HEK293 (cell line): ENCODE measurements around the gene TIMM13.

Experiments
- CTCF ChIA-PET: fragments of 350-600 bp; formaldehyde crosslinking; extraction: SDS; loops from one replicate; lab custom pipeline; 2021; ENCODE audit warnings: antibody characterized with exemption; lab: Yijun Ruan, JAX
- POLR2A ChIA-PET: fragments of 300-600 bp; formaldehyde crosslinking; extraction: SDS; loops from one replicate; lab custom pipeline; 2020; ENCODE audit warnings: antibody characterized with exemption, inconsistent platforms; lab: Yijun Ruan, JAX
- H3K27ac ChIP-seq: fragments of 200-500 bp; sonication (Bioruptor generic); 2 replicates; pipeline ENCODE4 v1.5.1; 2014; ENCODE audit warnings: low read depth, low read length, control low read depth, inconsistent platforms; ENCODE audit errors: extremely low read depth
- H3K36me3 ChIP-seq, 2 experiments: fragments of 200-500 bp in 1 of 2; sonication (Bioruptor generic) in 1 of 2; 1 replicate in 1 of 2; 2 replicates in 1 of 2; pipeline ENCODE4 v1.5.1; 2014 to 2017; ENCODE audit warnings: inconsistent platforms in 2 of 2, low read length in 2 of 2; ENCODE audit not compliant: control insufficient read depth in 2 of 2, insufficient read depth in 1 of 2
- H3K4me1 ChIP-seq: fragments of 200-500 bp; sonication (Bioruptor generic); 2 replicates; pipeline ENCODE4 v1.5.1; 2014; ENCODE audit warnings: mild to moderate bottlenecking, low read length, inconsistent platforms; ENCODE audit not compliant: control insufficient read depth, insufficient read depth
- H3K4me3 ChIP-seq: 2 replicates; pipeline ENCODE4 v1.5.1; 2011; ENCODE audit warnings: low read depth, mild to moderate bottlenecking, control low read depth, low read length, moderate library complexity
- H3K9me3 ChIP-seq: fragments of 200-500 bp; sonication (Bioruptor generic); 2 replicates; pipeline ENCODE4 v1.5.1; 2014; ENCODE audit warnings: low read depth, low read length, inconsistent platforms; ENCODE audit not compliant: control insufficient read depth, insufficient read depth
- EGR2 ChIP-seq: fragments of 450-650 bp; formaldehyde crosslinking; IDR thresholded peaks from 2 replicates; pipeline ENCODE4 v1.5.1; 2016; ENCODE audit warnings: low read depth, missing biosample characterization, missing genetic modification characterization
- GLI4 ChIP-seq: fragments of 450-650 bp; formaldehyde crosslinking; IDR thresholded peaks from 2 replicates; pipeline ENCODE4 v1.5.1; 2016; ENCODE audit warnings: missing biosample characterization, missing genetic modification characterization
- GLIS2 ChIP-seq: fragments of 450-650 bp; formaldehyde crosslinking; IDR thresholded peaks from 2 replicates; pipeline ENCODE4 v1.5.1; 2016; ENCODE audit warnings: missing biosample characterization, missing genetic modification characterization
- HIC1 ChIP-seq: fragments of 450-650 bp; formaldehyde crosslinking; IDR thresholded peaks from 2 replicates; pipeline ENCODE4 v1.5.1; 2016; ENCODE audit warnings: missing biosample characterization, missing genetic modification characterization
- OVOL3 ChIP-seq: fragments of 450-650 bp; formaldehyde crosslinking; IDR thresholded peaks from 2 replicates; pipeline ENCODE4 v1.5.1; 2016; ENCODE audit warnings: missing biosample characterization, missing genetic modification characterization
- REPIN1 ChIP-seq: fragments of 450-650 bp; formaldehyde crosslinking; IDR thresholded peaks from 2 replicates; pipeline ENCODE4 v1.5.1; 2017; ENCODE audit warnings: missing biosample characterization, missing genetic modification characterization, low read depth
- TRIM28 ChIP-seq: IDR thresholded peaks from 2 replicates; pipeline ENCODE4 v1.6.1; 2011; ENCODE audit warnings: low read length, control low read depth, borderline replicate concordance
- YY2 ChIP-seq: fragments of 450-650 bp; formaldehyde crosslinking; IDR thresholded peaks from 2 replicates; pipeline ENCODE4 v1.5.1; 2016; ENCODE audit warnings: missing biosample characterization, missing genetic modification characterization
- ZBTB6 ChIP-seq: fragments of 450-650 bp; formaldehyde crosslinking; IDR thresholded peaks from 2 replicates; pipeline ENCODE4 v1.5.1; 2017; ENCODE audit warnings: missing biosample characterization, missing genetic modification characterization
- ZEB2 ChIP-seq: fragments of 450-650 bp; formaldehyde crosslinking; IDR thresholded peaks from 2 replicates; pipeline ENCODE4 v1.5.1; 2016; ENCODE audit warnings: missing biosample characterization, missing genetic modification characterization
- ZFHX2 ChIP-seq: fragments of 450-650 bp; formaldehyde crosslinking; conservative IDR thresholded peaks from 2 replicates; pipeline ENCODE4 v1.5.1; 2016; ENCODE audit warnings: missing biosample characterization, missing genetic modification characterization
- ZNF16 ChIP-seq: fragments of 450-650 bp; formaldehyde crosslinking; IDR thresholded peaks from 2 replicates; pipeline ENCODE4 v1.5.1; 2016; ENCODE audit warnings: low read depth, missing biosample characterization, missing genetic modification characterization
- ZNF18 ChIP-seq: fragments of 450-650 bp; formaldehyde crosslinking; IDR thresholded peaks from 2 replicates; pipeline ENCODE4 v1.5.1; 2016; ENCODE audit warnings: missing biosample characterization, missing genetic modification characterization
- ZNF221 ChIP-seq: fragments of 450-650 bp; formaldehyde crosslinking; IDR thresholded peaks from 2 replicates; pipeline ENCODE4 v1.5.1; 2017; ENCODE audit warnings: missing biosample characterization, missing genetic modification characterization, borderline replicate concordance
- ZNF223 ChIP-seq: fragments of 450-650 bp; formaldehyde crosslinking; IDR thresholded peaks from 2 replicates; pipeline ENCODE4 v1.5.1; 2016; ENCODE audit warnings: missing biosample characterization, missing genetic modification characterization
- ZNF292 ChIP-seq: fragments of 450-650 bp; formaldehyde crosslinking; IDR thresholded peaks from 2 replicates; pipeline ENCODE4 v1.5.1; 2016; ENCODE audit warnings: low read depth, missing biosample characterization, missing genetic modification characterization, borderline replicate concordance
- ZNF311 ChIP-seq: fragments of 450-650 bp; formaldehyde crosslinking; IDR thresholded peaks from 2 replicates; pipeline ENCODE4 v1.5.1; 2017; ENCODE audit warnings: missing biosample characterization, missing genetic modification characterization, borderline replicate concordance
- ZNF473 ChIP-seq: fragments of 450-650 bp; formaldehyde crosslinking; IDR thresholded peaks from 2 replicates; pipeline ENCODE4 v1.5.1; 2017; ENCODE audit warnings: missing biosample characterization, missing genetic modification characterization
- ZNF488 ChIP-seq: fragments of 450-650 bp; formaldehyde crosslinking; IDR thresholded peaks from 2 replicates; pipeline ENCODE4 v1.5.1; 2016; ENCODE audit warnings: missing biosample characterization, missing genetic modification characterization
- ZNF510 ChIP-seq: fragments of 450-650 bp; formaldehyde crosslinking; IDR thresholded peaks from 2 replicates; pipeline ENCODE4 v1.5.1; 2018; ENCODE audit warnings: mild to moderate bottlenecking, missing genetic modification characterization, missing biosample characterization; ENCODE audit not compliant: insufficient replicate concordance
- ZNF629 ChIP-seq: fragments of 450-650 bp; formaldehyde crosslinking; IDR thresholded peaks from 2 replicates; pipeline ENCODE4 v1.5.1; 2017; ENCODE audit warnings: missing biosample characterization, missing genetic modification characterization
- ZNF654 ChIP-seq: fragments of 450-650 bp; formaldehyde crosslinking; IDR thresholded peaks from 2 replicates; pipeline ENCODE4 v1.5.1; 2016; ENCODE audit warnings: low read depth, missing biosample characterization, missing genetic modification characterization
- ZNF658 ChIP-seq: fragments of 450-650 bp; formaldehyde crosslinking; IDR thresholded peaks from 2 replicates; pipeline ENCODE4; 2016; ENCODE audit warnings: missing biosample characterization, missing genetic modification characterization
- ZNF660 ChIP-seq: fragments of 450-650 bp; IDR thresholded peaks from 2 replicates; pipeline ENCODE4 v1.5.1; 2018; ENCODE audit warnings: missing biosample characterization, mild to moderate bottlenecking, missing genetic modification characterization

TIMM13 gene

GRCh38 chr19:2444251-2445002 lies 17.0 kb upstream of the TIMM13 start:
- H3K4me1 ChIP-seq: no peaks in the 10 kb centered on the region
- POLR2A ChIA-PET: interaction anchor here (1.9 kb wide), 1 partner anchor 32 kb away, joined by 6 read pairs; the partner anchor contains the start of gene GADD45B
- no peaks in the 10 kb centered on the region for H3K9me3 ChIP-seq
- peaks cover 10 to 69% of the 10 kb centered on the region in 2 experiments; a peak in 2 of 3 replicates for H3K36me3 ChIP-seq
- peak; percentile 41; the same call in 1 of the 2 replicates for TF ChIP-seq HIC1 (tag by site-specific recombination)
- TF ChIP-seq TRIM28: no peak
- CTCF ChIA-PET: no interaction called here
- H3K27ac ChIP-seq: no peak overlapping the region
- H3K4me3 ChIP-seq: no peak overlapping the region

GRCh38 chr19:2443785-2444182 lies 16.4 kb upstream of the TIMM13 start:
- H3K4me3 ChIP-seq: no peak overlapping the region
- peaks cover 10 to 69% of the 10 kb centered on the region in 2 experiments; a peak in 2 of 3 replicates for H3K36me3 ChIP-seq
- H3K9me3 ChIP-seq: no peaks in the 10 kb centered on the region
- H3K4me1 ChIP-seq: no peaks in the 10 kb centered on the region
- ChIA-PET CTCF (interaction anchor here (0.6 to 0.7 kb wide), 2 partner anchors 193 to 205 kb away, joined by 3 to 4 read pairs; no protein-coding TSS in a partner anchor), POLR2A (interaction anchor here (2.1 kb wide), 1 partner anchor 32 kb away, joined by 7 read pairs; the partner anchor contains the start of gene GADD45B)
- TF ChIP-seq ZNF16 (tag by site-specific recombination) (no peak), EGR2 (tag by site-specific recombination) (peak; percentile 22; the same call in 1 of the 2 replicates), ZNF223 (no peak), ZEB2 (tag by site-specific recombination) (no peak), ZNF311 (tag by site-specific recombination) (no peak), ZBTB6 (tag by site-specific recombination) (no peak)
- H3K27ac ChIP-seq: no peak overlapping the region

GRCh38 chr19:2443116-2443784 lies 15.9 kb upstream of the TIMM13 start:
- Histone ChIP-seq H3K9me3 (no peaks in the 10 kb centered on the region), H3K4me1 (no peaks in the 10 kb centered on the region), H3K27ac (no peak overlapping the region), H3K36me3 (peaks cover 10 to 70% of the 10 kb centered on the region in 2 experiments; a peak in 2 of 3 replicates), H3K4me3 (no peak overlapping the region)
- POLR2A ChIA-PET: interaction anchor here (2.1 kb wide), 1 partner anchor 33 kb away, joined by 7 read pairs; the partner anchor contains the start of gene GADD45B
- CTCF ChIA-PET: interaction anchor here (0.6 to 0.7 kb wide), 2 partner anchors 194 to 204 kb away, joined by 3 to 4 read pairs; no protein-coding TSS in a partner anchor
- no peak for TF ChIP-seq ZNF18 (tag by site-specific recombination)
- TF ChIP-seq REPIN1 (tag by site-specific recombination): no peak
- no peak for TF ChIP-seq ZNF660 (tag by site-specific recombination)
- no peak for TF ChIP-seq ZNF654 (tag by site-specific recombination)
- TF ChIP-seq GLIS2 (tag by site-specific recombination): no peak
- no peak for TF ChIP-seq ZFHX2 (tag by site-specific recombination)
- TF ChIP-seq ZNF488 (tag by site-specific recombination): no peak
- TF ChIP-seq ZNF292 (tag by site-specific recombination): no peak
- no peak for TF ChIP-seq ZNF473
- no peak for TF ChIP-seq ZNF221
- no peak for TF ChIP-seq ZNF658
- TF ChIP-seq ZNF629 (tag by site-specific recombination): no peak
- no peak for TF ChIP-seq ZNF510 (tag by site-specific recombination)
- TF ChIP-seq YY2 (tag by site-specific recombination): no peak
- TF ChIP-seq GLI4: no peak
- TF ChIP-seq OVOL3: no peak
